ENCODE results near the gene TRIM31. TPM values are rescaled to one million over a fixed set of nuclear protein-coding genes. Genes with fewer than 3 reads are reported as not detected.

Gene TRIM31
- total RNA-seq, 1 donor from 2014 or later, result not detected

DNA sequence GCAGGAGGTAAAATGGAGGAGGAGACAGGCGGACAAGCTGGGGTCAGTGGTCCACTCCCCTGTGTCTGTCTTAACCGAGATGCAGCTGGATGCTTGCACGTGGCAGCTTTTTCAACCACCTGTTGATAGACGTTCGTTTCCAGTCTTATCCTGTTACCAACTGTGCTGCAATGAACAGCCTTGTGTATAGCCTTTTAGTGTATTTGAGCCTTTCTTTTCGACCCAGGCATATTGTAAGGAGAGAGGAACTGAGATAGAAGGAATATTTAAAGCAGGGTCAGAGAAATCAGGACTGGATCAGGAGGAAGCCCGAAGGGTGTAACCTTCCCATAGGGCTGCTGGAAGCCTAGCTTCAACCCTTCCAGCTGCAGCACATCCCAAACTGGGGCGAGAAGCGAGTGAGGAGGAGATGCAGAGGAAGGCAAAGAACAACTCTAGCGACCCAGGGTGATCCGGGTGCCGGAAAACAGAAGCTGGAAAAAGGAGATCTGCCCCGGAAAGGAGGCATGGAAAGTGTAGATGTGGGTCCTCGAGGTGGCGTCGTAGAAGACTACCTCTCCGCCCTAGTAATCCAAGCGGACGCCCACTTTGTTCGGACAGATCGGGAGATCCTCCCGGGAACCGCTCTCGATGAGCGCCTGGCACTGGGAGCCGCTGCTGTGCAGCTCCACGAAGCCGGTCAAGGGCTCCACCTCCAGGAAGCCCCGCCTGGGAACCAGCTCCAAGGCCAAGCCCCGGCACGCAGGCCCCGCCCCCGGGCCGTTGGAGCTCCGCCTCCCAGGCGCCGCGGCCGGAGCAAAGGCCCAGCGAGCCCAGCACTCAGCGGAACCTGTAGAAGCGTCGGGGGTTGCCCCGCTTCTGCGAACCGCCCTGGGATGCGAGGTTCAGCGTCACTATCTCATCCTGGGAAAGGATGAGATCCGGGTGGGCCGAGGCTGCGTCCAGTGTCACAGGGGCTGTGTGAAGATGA, 11.2 kb downstream of the TRIM31 start:
- Histone ChIP-seq H3K27me3 (ENCODE audit: control insufficient read depth in 3 of 3, insufficient read depth in 3 of 3, low read length in 3 of 3) (peaks cover 40 to 67% (median 60%) of the 10 kb centered on the region in 3 donors), H3K9me3 (ENCODE audit: control insufficient read depth in 3 of 3, low read length in 3 of 3) (no peaks in the 10 kb centered on the region), H3K36me3 (ENCODE audit: control insufficient read depth in 3 of 3, insufficient read depth in 3 of 3, low read length in 3 of 3) (no peaks in the 10 kb centered on the region), H3K9ac (ENCODE audit: low read depth in 1 of 3, low read length in 3 of 3) (peak overlapping the region; percentile 54 to 69 (median 64)), H3K27ac (ENCODE audit: low read depth, low read length) (peak overlapping the region; percentile 40), H3K4me1 (ENCODE audit: control insufficient read depth in 3 of 3, insufficient read depth in 3 of 3, low read length in 3 of 3) (peaks cover 31 to 33% (median 33%) of the 10 kb centered on the region in 3 donors), H3K4me3 (ENCODE audit: low read length in 3 of 3) (peak overlapping the region; percentile 61 to 76 (median 70))

DNA sequence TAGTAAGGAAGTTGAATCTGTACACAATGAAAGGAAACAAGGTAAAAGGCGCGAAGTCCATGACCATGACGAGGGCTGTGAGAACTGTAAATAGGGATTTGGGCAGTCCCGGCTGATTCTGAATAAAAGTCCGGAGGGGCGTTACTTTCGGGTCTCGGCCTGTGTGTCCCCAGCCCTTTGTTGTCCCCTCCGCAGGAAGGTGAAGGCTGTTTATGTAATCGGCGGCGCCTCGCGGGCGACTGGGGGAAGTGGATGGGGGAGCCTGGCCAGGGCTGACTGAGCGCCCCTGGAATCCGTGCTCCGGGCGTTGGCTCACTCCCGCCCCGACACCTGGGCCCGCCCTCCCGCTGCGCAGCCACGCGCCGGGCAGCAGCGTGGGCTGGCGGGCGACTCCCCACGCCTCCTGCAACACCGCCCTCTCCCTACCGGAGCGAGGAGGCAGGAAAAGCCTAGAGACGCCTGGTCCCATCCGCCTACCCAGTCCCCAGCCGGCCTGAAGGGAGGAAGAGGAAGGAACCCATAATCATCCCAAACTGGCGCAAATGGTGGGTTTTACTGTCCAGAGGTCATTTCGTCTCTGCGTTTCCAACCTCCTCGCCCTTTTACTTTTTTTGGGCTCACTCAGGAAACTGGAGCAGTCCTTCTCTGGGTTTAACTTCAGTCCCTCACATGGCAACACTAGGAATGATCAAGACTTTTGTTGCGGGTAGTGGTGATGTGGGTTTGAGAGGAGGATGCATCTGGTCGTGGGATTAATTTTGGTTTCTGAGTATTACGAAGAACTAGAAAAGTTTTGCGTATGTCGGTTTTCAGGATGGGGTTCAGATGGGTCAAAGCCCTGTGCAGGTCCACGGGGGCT, 12.1 kb downstream of the TRIM31 start:
- Histone ChIP-seq H3K27ac (ENCODE audit: low read depth, low read length) (no peak overlapping the region), H3K27me3 (ENCODE audit: control insufficient read depth in 3 of 3, insufficient read depth in 3 of 3, low read length in 3 of 3) (peaks cover 35 to 63% (median 55%) of the 10 kb centered on the region in 3 donors), H3K36me3 (ENCODE audit: control insufficient read depth in 3 of 3, insufficient read depth in 3 of 3, low read length in 3 of 3) (no peaks in the 10 kb centered on the region), H3K9me3 (ENCODE audit: control insufficient read depth in 3 of 3, low read length in 3 of 3) (no peaks in the 10 kb centered on the region), H3K4me1 (ENCODE audit: control insufficient read depth in 3 of 3, insufficient read depth in 3 of 3, low read length in 3 of 3) (peaks cover 31 to 33% (median 33%) of the 10 kb centered on the region in 3 donors), H3K4me3 (ENCODE audit: low read length in 3 of 3) (peak overlapping the region; percentile 54 to 76 (median 70)), H3K9ac (ENCODE audit: low read depth in 1 of 3, low read length in 3 of 3) (peak overlapping the region; percentile 55 to 69 (median 57))

DNA sequence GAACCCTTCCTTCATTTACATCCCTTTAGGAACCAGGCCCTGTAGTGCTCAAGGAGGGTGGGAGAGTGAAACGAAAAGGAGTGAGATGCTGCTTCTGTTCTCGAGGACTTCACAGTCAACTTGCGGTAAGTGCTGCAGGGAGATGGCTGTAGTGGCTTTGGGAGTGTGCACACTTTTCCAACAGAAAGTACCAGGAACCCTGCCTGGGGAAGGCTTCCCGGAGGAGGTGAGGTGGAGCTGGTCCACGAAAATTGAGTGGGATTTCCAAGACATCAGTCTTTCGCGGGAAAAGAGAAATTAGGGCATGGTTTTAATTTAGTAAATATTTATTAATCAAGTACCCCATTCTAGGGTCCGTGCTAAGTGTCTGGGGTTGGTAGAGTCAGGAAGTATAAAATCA, 12.7 kb downstream of the TRIM31 start:
- Histone ChIP-seq H3K4me3 (ENCODE audit: low read length in 3 of 3) (peak overlapping the region in 1 of 3 donors; percentile 39), H3K9ac (ENCODE audit: low read depth in 1 of 3, low read length in 3 of 3) (peak overlapping the region in 1 of 3 donors; percentile 6), H3K4me1 (ENCODE audit: control insufficient read depth in 3 of 3, insufficient read depth in 3 of 3, low read length in 3 of 3) (peaks cover 31 to 33% (median 33%) of the 10 kb centered on the region in 3 donors), H3K27ac (ENCODE audit: low read depth, low read length) (no peak overlapping the region), H3K36me3 (ENCODE audit: control insufficient read depth in 3 of 3, insufficient read depth in 3 of 3, low read length in 3 of 3) (no peaks in the 10 kb centered on the region), H3K27me3 (ENCODE audit: control insufficient read depth in 3 of 3, insufficient read depth in 3 of 3, low read length in 3 of 3) (peaks cover 42 to 67% (median 59%) of the 10 kb centered on the region in 3 donors), H3K9me3 (ENCODE audit: control insufficient read depth in 3 of 3, low read length in 3 of 3) (no peaks in the 10 kb centered on the region)

DNA sequence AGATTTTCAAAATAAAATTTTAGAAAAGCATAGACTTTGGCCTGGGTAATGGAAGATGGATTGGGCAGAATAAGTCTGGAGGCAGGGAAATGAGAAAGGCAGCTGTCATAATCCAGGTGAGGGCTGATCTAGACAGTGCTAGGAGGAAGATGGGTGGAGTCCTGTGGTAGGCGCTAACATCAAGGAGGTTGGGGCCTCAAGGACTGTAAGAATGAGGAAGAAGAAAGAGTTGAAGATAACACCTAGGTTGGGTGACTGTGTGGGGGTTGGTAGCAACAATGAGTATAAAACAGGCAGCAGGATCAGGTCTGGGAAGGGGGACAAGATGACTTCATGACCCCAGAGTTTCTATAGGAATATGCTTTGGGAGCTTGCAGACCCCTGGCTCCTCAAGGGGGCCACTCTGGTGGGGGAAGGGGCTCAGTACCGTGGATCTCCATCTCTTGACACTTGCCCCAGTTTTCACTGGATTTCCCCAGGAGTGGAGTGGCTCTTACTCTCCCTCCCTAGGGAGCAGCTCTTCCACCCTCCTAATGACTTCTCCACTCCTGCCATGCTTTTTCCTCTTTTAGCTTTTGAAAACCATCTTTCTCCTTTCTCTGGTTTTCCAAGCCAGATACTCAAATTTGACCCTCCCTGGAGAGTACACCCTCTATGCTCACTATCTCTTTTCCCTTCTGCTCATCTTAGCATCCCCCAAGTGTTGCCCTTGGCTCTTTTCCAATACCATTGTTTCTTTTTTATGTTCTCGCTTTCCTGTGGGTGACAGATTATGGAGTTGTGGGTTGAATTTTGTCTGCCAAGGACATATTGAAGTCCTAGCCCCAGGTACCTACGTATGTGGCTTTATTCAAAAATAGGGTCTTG, 14.8 kb downstream of the TRIM31 start:
- Histone ChIP-seq H3K9me3 (ENCODE audit: control insufficient read depth in 3 of 3, low read length in 3 of 3) (no peaks in the 10 kb centered on the region), H3K36me3 (ENCODE audit: control insufficient read depth in 3 of 3, insufficient read depth in 3 of 3, low read length in 3 of 3) (no peaks in the 10 kb centered on the region), H3K27me3 (ENCODE audit: control insufficient read depth in 3 of 3, insufficient read depth in 3 of 3, low read length in 3 of 3) (peaks cover 51 to 67% (median 53%) of the 10 kb centered on the region in 3 donors), H3K9ac (ENCODE audit: low read depth in 1 of 3, low read length in 3 of 3) (no peak overlapping the region), H3K27ac (ENCODE audit: low read depth, low read length) (no peak overlapping the region), H3K4me3 (ENCODE audit: low read length in 3 of 3) (no peak overlapping the region), H3K4me1 (ENCODE audit: control insufficient read depth in 3 of 3, insufficient read depth in 3 of 3, low read length in 3 of 3) (peaks cover 24 to 26% (median 25%) of the 10 kb centered on the region in 3 donors)

DNA sequence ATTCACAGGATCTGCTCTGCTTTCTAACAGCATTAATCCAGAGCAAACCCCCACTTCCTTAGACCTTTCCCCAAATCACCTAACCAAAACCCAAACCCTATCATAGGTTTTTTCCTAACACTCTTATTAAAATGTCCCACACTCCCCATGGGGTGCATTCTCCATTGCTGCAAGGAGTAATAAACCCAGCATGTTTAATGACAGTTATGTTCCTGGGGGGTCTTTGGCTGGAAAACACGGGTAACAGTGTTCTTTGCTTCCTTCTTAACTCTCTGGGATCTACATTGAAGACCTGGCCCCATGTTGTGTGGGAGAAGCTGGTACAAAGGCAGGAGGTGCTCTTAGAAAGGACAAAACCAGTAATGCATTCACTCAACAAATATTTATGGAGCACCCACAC, 16.1 kb downstream of the TRIM31 start:
- H3K27me3 ChIP-seq (ENCODE audit: control insufficient read depth in 3 of 3, insufficient read depth in 3 of 3, low read length in 3 of 3), result peaks cover 58 to 77% (median 60%) of the 10 kb centered on the region in 3 donors
- H3K27ac ChIP-seq (ENCODE audit: low read depth, low read length), result no peak overlapping the region
- peaks cover 15 to 17% (median 15%) of the 10 kb centered on the region in 3 donors for H3K4me1 ChIP-seq (ENCODE audit: control insufficient read depth in 3 of 3, insufficient read depth in 3 of 3, low read length in 3 of 3)

DNA sequence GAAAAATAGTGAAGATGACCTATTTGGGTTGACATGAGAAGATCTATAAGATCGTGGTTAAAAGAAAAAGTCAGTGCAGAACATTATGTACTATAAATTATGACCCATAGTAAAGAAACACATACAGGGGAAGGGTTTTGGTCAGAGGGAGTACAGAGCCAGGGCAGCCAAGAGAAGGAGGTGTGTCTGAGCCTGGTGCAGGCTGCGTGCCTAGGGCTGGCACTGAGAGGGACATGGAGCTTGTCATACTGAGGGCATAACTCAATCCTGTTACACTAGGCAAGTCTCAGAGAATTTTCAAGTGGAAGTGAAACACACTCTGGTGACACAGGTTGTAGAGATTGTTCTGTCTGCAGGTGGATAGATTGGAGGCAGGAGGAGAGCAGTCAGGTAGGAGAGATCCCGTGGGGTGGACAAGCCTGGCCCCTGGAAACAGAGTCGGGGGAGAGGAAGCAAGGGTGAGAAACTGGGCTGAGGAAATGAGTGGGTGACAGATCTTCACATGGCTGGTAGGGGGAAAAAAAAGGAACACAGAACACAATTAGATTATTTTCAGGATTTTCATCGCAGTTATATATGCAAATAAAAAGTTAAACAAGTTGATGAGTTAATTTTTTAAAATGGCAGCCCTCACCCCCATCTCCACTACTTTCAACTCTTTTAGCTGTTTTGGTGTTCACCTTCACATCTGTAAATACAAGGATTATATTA, 18.8 kb downstream of the TRIM31 start:
- Histone ChIP-seq H3K27ac (ENCODE audit: low read depth, low read length) (no peak overlapping the region), H3K4me1 (ENCODE audit: control insufficient read depth in 3 of 3, insufficient read depth in 3 of 3, low read length in 3 of 3) (no peaks in the 10 kb centered on the region), H3K27me3 (ENCODE audit: control insufficient read depth in 3 of 3, insufficient read depth in 3 of 3, low read length in 3 of 3) (peaks cover 45 to 71% (median 48%) of the 10 kb centered on the region in 3 donors)

More for the DNA sequence above, 16.1 kb downstream of the TRIM31 start:
- H3K9me3 ChIP-seq (ENCODE audit: control insufficient read depth in 3 of 3, low read length in 3 of 3), result no peaks in the 10 kb centered on the region
- no peaks in the 10 kb centered on the region for H3K36me3 ChIP-seq (ENCODE audit: control insufficient read depth in 3 of 3, insufficient read depth in 3 of 3, low read length in 3 of 3)
- H3K4me3 ChIP-seq (ENCODE audit: low read length in 3 of 3), result no peak overlapping the region
- H3K9ac ChIP-seq (ENCODE audit: low read depth in 1 of 3, low read length in 3 of 3), result no peak overlapping the region

DNA sequence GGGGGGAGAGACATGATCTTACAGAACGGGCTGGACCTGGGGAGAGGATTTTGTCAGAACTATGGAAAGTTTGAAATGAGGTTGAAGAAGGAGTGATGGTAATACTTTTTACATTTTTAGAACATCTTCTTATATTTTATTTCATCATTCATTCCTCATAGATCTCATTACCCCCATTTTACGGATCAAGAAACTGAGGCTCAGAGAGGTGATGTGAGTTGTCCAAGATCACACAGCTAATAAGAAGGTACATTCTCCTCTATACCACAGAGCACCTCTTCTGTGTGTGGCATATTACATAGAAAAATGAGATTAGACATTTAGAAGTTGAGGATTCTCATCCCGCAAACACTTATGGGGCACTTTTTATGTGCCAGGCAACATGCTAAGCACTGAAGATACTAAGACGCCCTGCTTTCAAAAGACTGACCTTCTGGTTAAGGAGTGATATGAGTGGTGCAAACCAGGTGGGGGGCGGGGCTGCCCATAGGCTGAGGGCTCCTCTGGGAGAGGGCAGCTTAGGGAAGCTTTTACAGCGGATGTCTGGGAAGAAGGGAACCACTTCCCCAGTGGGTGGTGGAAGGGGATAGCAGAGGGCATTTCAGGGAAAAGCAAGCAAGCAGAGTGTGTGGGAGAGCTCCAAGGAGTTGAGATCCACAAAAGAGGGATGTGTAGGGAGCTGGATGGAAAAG, 19.9 kb downstream of the TRIM31 start:
- H3K27me3 ChIP-seq (ENCODE audit: control insufficient read depth in 3 of 3, insufficient read depth in 3 of 3, low read length in 3 of 3), result peaks cover 39 to 61% (median 45%) of the 10 kb centered on the region in 3 donors
- no peaks in the 10 kb centered on the region for H3K9me3 ChIP-seq (ENCODE audit: control insufficient read depth in 3 of 3, low read length in 3 of 3)
- H3K9ac ChIP-seq (ENCODE audit: low read depth in 1 of 3, low read length in 3 of 3), result no peak overlapping the region
- H3K27ac ChIP-seq (ENCODE audit: low read depth, low read length), result no peak overlapping the region
- H3K4me3 ChIP-seq (ENCODE audit: low read length in 3 of 3), result no peak overlapping the region
- no peaks in the 10 kb centered on the region for H3K36me3 ChIP-seq (ENCODE audit: control insufficient read depth in 3 of 3, insufficient read depth in 3 of 3, low read length in 3 of 3)
- no peaks in the 10 kb centered on the region for H3K4me1 ChIP-seq (ENCODE audit: control insufficient read depth in 3 of 3, insufficient read depth in 3 of 3, low read length in 3 of 3)

More for the DNA sequence above, 18.8 kb downstream of the TRIM31 start:
- Histone ChIP-seq H3K9ac (ENCODE audit: low read depth in 1 of 3, low read length in 3 of 3) (no peak overlapping the region), H3K36me3 (ENCODE audit: control insufficient read depth in 3 of 3, insufficient read depth in 3 of 3, low read length in 3 of 3) (no peaks in the 10 kb centered on the region), H3K9me3 (ENCODE audit: control insufficient read depth in 3 of 3, low read length in 3 of 3) (no peaks in the 10 kb centered on the region), H3K4me3 (ENCODE audit: low read length in 3 of 3) (no peak overlapping the region)

DNA sequence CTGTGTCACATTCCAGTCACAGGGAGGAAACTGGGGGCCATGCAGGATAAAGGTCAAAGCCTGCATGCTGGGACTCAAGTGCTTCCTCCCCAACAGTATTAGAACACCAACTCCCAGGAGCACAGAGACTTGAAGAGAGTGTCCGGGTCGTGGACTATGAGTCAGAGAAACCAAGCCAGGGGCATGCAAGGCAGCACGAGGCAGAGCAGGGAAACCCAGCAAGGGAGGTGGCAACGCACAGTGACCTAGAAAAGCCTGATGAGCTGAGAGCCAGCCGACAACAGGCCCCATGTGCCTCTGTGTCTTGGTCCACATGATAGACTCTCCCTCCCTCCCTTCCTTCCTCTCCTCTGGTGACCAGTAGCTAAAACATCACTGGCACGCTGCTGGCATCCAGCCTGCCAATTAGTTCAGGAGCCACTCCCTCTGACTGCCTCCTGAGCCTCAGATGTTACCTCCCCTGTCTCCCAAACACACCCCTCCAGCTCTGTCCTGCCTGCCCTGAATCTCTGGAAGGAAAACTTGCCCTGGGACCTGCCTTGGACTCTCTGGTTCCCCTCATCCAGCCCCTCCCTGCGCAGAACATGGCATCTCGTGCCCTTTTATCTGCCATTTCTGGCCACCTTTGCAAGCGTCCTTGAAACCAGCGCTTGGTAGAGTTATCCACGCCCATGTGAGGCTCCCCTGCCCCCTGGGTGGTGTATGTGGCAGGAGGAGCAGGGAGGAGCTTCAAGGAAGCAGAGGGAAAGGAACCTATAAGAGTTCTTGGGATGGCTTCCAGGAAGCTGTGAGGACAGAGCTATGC, 21.1 kb downstream of the TRIM31 start:
- H3K27ac ChIP-seq (ENCODE audit: low read depth, low read length), result no peak overlapping the region
- H3K27me3 ChIP-seq (ENCODE audit: control insufficient read depth in 3 of 3, insufficient read depth in 3 of 3, low read length in 3 of 3), result peaks cover 32 to 53% (median 39%) of the 10 kb centered on the region in 3 donors
- no peak overlapping the region for H3K9ac ChIP-seq (ENCODE audit: low read depth in 1 of 3, low read length in 3 of 3)
- H3K4me3 ChIP-seq (ENCODE audit: low read length in 3 of 3), result no peak overlapping the region
- no peaks in the 10 kb centered on the region for H3K36me3 ChIP-seq (ENCODE audit: control insufficient read depth in 3 of 3, insufficient read depth in 3 of 3, low read length in 3 of 3)
- H3K4me1 ChIP-seq (ENCODE audit: control insufficient read depth in 3 of 3, insufficient read depth in 3 of 3, low read length in 3 of 3), result no peaks in the 10 kb centered on the region
- no peaks in the 10 kb centered on the region for H3K9me3 ChIP-seq (ENCODE audit: control insufficient read depth in 3 of 3, low read length in 3 of 3)

All from skeletal muscle tissue (tissue), 4 donors.